ENCODE data around the gene CBX7.

The CBX7 gene

DNA sequence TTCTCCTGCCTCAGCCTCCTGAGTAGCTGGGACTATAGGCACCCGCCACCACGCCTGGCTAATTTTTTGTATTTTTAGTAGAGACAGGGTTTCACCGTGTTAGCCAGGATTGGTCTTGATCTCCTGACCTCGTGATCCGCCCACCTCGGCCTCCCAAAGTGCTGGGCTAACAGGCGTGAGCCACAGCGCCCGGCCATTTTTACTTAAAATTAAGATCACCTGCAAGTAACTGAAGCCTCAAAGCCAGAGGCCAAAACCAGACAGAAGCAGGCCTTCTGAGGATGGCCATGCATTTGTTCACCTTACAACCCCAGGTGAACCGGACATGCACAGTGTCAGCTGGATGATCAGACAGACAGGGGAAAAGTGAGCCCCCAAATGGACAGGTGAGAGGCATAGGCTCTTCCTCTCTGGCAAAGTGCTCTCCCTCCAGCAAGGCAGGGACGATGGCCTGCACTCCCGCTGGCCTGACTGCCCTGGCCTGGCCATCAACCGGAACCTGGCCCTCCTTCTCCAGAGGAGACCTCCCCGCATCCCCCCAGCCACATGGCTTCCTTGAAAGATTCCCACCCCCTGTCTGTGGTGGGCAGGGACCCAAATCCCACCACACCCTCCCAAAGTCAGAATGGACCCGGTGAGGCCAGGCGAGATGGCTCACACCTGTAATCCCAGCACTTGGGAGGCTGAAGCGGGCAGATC lies 29.6 kb downstream of the CBX7 start:
- no peak for DNase-seq

DNA sequence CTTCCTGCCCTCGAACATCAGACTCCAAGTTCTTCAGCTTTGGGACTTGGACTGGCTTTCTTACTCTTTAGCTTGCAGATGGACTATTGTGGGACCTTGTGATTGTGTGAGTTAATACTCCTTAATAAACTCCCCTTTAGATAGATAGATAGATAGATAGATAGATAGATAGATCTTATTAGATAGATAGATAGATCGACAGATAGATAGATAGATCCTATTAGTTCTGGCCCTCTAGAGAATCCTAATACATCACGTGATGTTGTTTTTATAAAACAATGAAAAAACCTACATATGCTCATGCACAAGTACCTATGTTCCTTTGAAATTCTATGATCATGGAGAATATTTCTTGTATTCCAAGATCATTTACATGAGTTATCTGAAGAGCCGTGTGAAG lies 31.5 kb downstream of the CBX7 start:
- DNase-seq, result no peak

DNA sequence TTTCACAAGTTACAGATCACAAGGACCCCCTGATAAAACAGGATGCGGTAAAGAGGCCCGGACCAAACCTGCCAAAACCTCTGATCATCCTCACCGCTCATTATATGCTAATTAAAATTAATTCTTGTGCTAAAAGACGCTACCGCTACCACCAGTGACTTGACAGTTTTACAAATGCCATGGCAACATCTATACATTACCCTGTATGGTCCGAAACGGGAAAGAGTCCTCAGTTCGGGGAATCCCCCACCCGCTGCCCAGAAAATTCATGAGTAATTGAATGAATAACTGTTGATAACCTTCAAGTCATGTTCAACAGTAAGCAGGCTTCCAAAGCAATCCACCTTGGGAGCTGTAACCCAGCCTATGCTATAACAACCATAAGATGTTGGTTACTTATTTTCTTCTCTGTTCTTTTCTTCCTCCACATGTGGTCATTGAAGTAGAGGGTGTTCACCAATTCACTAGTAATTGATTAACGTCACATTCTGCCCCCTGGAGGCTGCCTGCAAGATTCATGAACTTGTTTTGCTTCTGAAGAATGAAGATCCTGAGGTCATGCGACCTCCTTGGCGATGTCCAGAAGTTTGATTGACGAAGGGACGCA lies 34.8 kb downstream of the CBX7 start:
- no peak for DNase-seq

DNA sequence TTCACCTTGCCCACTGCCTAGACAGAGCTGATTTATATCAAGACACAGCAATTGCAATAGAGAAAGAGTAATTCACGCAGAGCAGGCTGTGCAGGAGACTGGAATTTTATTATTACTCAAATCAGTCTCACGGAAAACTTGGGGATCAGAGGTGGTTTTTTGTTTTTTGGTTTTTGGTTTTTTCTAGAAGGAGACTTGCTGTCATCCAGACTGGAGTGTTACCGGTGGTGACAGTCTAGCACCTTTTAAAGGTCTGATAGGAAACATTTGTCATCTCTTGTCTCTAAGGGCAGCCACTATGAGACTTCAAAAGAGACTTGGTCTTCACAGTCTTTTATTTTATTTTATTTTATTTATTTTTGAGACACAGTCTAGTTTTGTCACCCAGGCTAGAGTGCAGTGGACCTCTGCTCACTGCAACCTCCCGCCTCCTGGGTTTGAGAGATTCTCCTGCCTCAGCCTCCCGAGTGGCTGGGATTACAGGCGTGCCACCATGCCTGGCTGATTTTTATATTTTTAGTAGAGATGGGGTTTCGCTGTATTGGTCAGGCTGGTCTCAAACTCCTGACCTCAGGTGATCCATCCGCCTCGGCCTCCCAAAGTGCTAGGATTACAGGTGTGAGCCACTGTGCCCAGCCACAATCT lies 36.4 kb downstream of the CBX7 start:
- DNase-seq, result no peak

DNA sequence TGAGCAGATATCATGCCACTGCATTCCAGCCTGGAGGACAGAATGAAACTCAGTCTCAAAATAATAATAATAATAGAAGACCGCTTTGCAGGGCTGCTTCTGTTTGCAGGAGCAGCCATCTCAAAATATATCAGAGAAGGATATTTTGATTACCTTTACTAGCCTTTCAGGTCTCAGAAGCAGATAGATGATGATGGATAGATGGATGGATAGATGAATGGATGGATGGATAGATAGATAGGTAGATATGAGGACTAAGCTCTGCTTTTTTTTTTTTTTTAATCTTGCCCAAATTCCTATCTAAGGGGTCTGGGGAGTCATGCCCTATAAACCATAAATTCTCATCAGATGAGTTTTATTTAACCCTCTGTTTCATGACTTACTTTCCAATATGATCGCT lies 36.9 kb downstream of the CBX7 start:
- DNase-seq, result no peak

DNA sequence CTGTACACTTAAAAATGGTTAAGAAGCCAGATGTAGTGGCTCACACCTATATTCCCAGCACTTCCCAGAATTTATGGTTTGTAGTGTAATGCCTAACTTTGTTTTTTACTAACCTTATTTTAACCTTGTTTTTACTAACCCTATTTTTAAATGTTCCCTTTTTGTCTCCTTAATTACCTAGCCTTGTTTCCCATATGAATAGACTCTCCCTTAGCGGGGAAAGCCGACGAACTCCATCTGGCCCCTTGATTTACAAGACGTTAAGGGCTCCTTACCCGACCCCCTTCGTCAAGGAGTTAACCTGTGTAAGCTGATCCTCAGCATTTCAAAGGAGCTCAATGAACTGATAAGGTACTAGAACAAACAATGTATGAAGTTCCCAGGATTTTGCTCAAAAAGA lies 38.4 kb downstream of the CBX7 start:
- DNase-seq, result no peak

DNA sequence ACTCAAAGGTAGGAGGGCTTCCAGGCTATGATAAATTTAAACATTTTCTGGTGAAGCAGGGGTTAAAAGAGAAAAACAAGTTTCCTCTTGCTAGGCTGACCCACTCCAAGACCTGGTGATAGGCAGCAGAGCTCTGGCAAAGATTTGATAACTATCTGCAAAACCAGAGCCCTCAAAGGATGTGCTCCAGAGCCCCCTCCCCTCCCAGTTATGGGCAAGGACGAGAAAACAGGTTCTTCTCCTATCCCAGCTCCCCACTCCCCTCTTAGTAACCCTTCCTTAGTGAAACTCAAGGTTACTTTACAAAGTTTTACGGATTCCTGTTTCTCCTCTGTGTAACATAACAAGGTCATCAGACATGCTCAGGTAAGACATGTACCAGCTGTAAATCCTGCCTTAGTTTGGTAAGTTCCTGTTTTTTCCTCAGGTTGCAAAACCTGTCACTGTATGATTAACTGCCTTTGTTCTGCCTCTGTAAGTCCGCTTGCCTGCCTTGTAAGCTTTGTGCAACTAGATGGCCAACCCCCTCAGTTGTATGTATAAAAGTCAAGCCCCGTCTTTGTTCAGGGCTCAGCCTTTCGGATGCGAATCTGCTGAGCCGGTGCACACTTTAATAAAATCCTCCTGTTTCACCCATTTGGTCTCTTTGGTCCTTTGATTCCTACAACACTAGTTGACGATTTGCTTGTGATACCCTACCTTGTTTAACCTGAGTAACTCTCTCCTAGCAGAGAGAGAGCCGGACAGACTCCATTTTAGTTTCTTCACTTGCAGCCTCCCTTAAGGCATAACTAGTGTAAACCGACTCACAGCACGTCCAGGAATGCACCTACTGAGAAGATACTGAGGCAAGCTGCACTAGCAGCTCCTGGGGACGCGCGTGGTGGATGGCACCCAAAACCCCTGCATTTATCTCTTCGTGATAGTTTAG lies 41.6 kb downstream of the CBX7 start:
- DNase-seq, result no peak

DNA sequence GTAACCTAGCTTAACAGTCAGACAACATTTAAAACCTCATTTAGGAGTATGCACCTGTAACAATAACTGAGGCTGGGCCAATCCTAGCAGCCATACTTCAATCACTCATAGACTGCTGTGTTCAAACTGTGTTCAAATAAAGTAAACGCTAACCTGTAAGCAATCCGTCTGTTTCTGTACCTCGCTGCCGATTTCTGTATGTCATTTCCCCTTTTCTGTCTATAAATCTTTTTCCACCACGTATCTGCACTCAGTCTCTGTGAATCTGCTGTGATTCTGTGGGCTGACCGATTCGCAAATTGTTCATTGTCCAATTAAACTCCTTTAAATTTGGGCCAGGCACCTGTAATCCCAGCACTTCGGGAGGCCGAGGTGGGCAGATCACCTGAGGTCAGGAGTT lies 43.1 kb downstream of the CBX7 start:
- DNase-seq, result no peak

DNA sequence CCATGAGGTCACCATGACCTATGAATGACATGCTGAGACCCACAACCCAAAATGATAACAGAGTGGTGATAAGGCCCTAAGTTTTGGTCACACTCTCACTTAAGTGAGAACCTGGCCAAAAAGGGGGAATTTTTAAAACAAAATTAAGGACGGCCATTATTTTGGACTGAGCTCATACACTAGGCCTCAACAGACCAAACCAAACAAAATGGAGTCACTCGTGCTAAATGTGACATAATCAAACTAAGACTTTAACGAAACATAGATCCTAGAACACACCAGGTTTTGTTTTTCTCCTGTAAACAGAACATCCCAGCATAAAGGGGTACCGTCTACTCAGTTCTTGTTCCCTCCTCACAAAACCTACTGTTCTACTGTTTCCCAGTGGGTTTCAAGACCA lies 44.0 kb downstream of the CBX7 start:
- DNase-seq, result no peak

DNA sequence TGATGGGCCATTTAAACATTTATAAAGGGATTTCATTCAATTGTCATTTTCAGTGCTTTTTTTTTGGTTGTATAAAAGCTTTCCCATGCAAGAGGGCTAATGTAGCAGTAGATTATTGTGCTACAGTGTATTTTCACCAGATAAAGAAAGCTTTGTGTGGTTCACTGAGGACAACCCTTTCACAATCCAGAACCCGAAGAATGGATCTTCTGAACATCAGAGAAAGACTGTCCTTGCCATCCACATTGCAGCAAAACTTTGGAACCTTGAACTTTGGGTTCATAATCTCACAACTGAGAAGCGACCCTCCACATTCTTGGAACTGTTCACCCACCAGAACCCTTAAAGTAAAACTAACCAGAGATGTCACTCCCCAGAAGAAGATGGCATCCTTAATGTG lies 46.2 kb downstream of the CBX7 start:
- no peak for DNase-seq

DNA sequence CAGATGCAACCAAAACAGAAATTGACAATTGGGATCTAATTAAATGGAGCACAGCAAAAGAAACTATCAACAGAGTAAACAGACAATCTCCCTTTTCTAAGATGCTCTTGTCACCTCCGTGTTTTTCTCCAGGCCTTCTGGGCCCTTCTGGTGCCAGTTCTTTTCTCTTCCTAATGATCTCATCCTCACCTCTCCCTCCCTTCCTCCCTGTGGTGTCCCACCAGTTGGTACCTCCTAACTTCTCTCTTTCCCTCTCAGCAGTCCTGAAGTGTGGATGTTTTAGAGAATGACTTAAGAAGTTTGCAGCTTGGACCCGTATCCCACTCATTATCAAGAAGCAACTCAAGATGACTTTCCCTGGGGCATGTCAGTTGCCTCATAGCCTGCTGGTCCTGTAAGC lies 49.0 kb downstream of the CBX7 start:
- DNase-seq, result no peak

DNA sequence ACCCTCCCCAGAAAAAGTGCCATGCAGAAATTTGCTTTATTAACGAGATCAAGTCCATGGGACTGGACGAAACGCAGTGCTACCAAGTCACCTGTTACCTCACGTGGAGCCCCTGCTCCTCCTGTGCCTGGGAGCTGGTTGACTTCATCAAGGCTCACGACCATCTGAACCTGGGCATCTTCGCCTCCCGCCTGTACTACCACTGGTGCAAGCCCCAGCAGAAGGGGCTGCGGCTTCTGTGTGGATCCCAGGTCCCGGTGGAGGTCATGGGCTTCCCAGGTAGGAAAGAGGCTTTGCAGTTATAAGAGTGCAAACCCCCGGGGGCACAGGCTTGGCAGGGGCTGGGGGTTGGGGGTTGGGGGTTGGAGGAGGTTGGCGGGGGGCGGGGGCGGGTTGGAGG lies 51.3 kb downstream of the CBX7 start:
- DNase-seq, result no peak

DNA sequence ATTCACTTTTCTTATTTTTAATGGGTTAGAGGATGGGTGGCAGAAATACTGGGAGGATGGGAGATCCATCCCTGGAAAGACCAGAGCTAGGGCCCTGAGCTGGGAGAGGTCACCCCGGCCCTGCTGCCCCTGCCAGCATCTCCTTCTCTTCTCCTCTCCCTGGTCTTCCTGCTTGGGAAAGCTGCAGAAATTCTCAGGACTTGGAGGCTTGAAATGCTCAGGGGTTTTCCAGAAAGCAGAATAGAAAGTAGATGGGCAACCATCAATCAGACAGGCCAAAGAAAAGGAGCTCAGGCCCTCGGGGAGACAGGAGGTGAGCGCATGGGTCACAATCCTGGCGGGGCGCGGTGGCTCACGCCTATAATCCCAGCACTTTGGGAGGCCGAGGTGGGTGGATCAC lies 53.9 kb downstream of the CBX7 start:
- DNase-seq, result no peak

DNA sequence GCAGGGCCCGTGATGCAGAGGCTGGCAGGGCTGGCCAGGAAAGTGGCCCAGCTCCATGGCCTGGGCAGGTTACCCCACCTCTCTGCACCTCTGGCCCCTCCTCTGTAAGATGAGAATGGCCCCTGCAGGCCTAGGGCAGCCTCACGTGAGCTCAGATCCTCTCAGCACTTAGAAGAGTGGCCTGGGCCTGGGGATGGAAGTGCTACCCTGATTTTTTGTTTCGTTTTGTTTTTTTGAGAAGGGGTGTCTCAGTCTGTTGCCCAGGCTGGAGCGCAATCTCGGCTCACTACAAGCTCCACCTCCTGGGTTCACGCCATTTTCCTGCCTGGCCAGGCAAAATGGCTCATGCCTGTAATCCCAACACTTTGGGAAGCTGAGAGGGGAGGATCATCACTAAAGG lies 54.5 kb downstream of the CBX7 start:
- no peak for DNase-seq

DNA sequence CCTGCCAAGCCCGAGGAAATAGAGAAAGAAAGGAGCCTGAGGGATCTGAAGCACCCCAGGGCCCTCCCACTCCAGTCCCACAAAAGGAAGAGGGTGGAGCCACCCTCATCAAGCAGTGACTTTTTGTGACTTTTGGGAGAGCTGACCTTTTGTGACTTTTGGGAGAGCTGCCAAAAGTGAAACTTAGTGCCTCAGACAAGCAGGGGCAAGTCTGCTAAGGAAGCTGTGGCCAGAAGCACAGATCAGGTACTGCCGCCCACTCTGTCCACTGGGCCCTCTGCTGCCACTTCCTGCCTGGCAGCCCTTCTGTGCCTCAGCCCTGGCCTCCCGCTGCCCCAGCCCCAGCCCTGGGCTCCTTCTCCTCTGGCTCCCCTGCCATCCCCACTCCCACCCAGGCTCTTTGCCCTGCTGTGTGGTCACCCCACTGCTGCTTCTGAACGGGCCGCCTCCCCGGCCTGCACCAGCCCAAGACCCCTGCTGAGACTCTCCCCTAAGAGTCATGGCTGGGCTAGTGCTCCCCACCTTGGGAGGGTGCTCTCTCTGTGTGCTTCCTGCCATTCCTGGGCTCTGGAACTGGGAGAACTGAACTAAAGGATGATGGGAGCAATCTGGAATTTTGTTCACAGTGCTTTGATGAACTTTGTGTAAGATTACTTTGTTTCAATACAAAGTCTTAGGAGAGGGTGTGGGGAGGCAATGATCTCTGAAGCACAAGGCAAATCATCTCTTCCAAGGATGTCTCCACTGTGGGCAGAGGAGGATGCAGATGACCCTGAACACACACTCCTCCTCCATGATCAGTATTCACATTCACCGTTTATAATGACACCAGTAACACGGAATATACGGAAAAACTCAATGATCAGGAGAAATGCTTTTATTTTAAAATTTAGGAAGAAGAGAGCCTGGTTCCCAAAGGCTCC lies 55.1 kb downstream of the CBX7 start, which contains the start of gene APOBEC3H:
APOBEC3H (plus strand) TSS at position 147 of the 923 bp plus-strand sequence. CDS start 3,035 bp downstream, outside the sequence.
- no peak for DNase-seq

DNA sequence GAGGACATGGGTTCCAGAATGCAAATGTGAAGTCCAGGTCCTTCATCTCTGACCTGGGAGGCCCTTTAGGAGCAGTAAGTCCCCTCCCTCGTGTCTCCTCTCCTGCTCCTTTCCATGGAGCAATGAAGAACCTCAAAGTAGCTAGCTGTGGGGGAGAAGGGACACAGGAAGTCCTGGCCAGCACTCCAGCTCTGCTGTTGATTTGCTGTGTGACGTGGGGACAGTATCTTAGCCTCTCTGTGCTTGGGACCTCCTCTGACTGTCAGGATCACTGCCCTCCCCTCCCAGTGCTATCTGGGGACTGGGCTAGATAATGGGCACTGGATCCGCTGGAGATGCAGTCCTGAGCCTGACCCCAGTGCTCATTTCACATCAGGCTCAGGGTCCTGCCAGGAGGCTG lies 56.5 kb downstream of the CBX7 start:
- no peak for DNase-seq

DNA sequence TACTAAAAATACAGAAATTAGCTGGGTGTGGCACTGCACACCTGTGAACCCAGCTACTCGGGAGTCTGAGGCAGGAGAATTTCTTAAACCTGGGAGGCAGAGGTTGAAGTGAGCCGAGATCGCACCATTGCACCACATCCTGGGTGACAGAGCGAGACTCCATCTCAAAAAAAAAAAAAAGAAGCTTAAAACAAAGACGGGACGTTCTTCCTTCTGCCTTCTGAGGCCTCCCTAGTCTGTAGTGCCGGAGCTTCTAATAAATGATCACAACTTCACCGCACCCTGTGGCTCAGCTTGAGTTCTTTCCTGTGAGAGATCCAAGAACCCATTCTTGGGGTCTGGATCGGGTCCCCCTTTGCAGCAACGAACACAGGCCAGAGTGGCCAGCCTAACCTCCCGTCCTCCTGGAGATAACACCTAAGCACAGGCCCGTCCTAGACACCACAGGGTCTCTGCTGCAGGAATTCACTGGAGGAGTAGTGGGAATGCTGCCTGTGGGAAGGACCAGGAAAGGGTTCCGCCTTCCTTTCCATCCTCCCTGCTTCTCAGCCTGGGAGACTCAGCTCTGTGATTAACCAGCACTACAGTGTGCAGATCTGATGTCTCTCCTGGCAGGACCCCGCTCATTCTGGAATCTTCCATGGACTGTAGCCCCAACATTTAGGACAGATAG lies 57.6 kb downstream of the CBX7 start:
- no peak for DNase-seq

DNA sequence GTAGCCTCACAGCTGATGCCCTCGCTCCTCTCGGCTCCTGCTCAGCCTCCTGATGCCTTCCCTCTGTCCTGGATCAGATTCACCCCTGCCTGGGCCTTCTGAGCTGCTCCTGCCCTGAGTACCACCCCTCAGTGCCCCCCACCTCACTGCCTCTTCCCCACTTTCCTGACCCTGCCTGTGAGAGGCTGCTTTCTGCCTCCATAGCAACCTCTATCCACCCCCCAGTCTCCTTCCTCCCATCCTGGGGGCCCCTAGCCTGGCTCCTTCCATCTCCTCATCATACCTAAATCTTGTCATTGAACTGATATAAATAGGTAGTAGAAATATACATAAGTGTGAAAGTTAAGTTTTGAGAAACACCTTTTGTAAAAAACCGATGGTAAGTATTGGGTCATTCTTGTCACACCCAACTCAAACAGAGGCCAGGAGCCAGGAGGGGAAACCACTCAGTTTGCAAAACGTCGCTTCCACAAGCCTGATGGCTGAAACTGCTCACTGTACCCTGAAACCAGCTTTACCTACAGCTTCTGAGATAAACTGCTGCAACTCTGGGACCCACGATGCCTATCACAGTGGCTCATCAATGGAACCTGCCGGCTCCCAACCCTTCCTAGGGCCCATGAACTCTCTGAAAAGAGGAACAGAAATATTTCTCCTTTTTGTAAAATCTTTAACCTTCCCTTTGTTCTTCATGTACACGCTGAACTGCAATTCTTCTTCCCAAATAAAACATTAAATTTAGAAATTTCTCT lies 60.2 kb downstream of the CBX7 start:
- no peak for DNase-seq

DNA sequence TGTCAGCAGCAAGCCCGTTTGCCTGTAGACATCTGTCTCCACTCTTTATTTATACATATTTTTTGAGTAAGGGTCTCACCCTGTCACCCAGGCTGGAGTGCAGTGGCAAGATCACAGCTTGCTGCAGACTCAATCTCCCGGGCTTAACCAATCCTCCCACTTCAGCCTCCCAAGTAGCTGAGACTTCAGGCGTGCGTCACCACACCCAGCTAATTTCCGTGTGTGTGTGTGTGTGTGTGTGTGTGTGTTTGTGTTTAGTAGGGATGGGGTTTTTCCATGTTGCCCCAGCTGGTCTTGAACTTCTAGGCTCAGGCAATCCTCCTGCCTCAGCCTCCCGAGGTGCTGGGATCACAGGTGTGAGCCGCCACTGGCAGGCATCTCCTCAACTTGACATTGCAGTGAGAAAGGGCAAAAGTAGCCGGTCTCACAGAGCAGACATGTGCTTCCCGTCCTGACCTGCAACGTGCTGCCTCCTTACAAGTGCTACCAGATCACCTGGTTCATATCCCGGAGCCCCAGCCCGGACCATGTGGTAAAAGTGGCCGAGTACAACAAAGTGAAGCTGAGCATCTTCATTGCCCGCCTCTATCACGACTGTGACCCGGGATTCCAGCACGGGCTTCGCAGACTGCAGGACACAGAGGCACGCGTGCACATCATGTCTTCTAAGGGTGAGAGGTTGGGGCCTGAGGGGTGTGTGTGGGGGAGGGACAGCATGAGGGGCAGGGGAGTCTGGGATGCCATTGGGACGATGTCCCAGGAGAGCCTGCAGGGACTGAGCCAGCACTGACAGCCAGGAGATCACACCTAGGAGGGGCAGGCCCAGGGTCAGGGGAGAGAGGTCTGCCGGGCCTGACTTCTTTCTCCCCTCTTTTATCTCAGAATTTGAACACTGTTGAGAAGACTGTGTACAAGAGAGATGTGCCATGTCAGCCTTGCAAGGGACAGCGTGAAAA lies 61.1 kb downstream of the CBX7 start:
- DNase-seq, result no peak
